ENCODE measurements around the gene POU3F3.
A peak's percentile ranks its signal among the peaks of the same experiment; 100 is the strongest.

The POU3F3 gene

GRCh38 chr2:104853534-104854497, at the start of gene POU3F3:
Gene POU3F3, plus strand, starts transcription at chr2:104854115. Its CDS starts 1,396 bp downstream, at chr2:104855511.
- DNase-seq (ENCODE audit: low read depth, low spot score), result peak; percentile 95

- no peak for DNase-seq (ENCODE audit: low read depth, low spot score)
These were observed 49.6 kb upstream of the POU3F3 start for GRCh38 chr2:104804148-104804890.

GRCh38 chr2:104812286-104812685, 41.6 kb upstream of the POU3F3 start:
- no peak for DNase-seq (ENCODE audit: low read depth, low spot score)

GRCh38 chr2:104816143-104816542, 37.8 kb upstream of the POU3F3 start:
- no peak for DNase-seq (ENCODE audit: low read depth, low spot score)

- no peak for DNase-seq (ENCODE audit: low read depth, low spot score)
These were observed 35.7 kb upstream of the POU3F3 start for GRCh38 chr2:104818264-104818663.

GRCh38 chr2:104820126-104820525, 33.8 kb upstream of the POU3F3 start:
- no peak for DNase-seq (ENCODE audit: low read depth, low spot score)

- no peak for DNase-seq (ENCODE audit: low read depth, low spot score)
These were observed 28.6 kb upstream of the POU3F3 start for GRCh38 chr2:104825124-104825865.

- DNase-seq (ENCODE audit: low read depth, low spot score), result no peak
These were observed 27.9 kb upstream of the POU3F3 start for GRCh38 chr2:104826016-104826415.

- no peak for DNase-seq (ENCODE audit: low read depth, low spot score)
These were observed 22.2 kb upstream of the POU3F3 start for GRCh38 chr2:104831742-104832141.

GRCh38 chr2:104834431-104835153, 19.3 kb upstream of the POU3F3 start:
- DNase-seq (ENCODE audit: low read depth, low spot score), result no peak

GRCh38 chr2:104836265-104836664, 17.6 kb upstream of the POU3F3 start:
- no peak for DNase-seq (ENCODE audit: low read depth, low spot score)

GRCh38 chr2:104836841-104837240, 17.1 kb upstream of the POU3F3 start:
- no peak for DNase-seq (ENCODE audit: low read depth, low spot score)

- DNase-seq (ENCODE audit: low read depth, low spot score), result no peak
These were observed 13.8 kb upstream of the POU3F3 start for GRCh38 chr2:104840156-104840555.

GRCh38 chr2:104840893-104841585, 12.9 kb upstream of the POU3F3 start:
- no peak for DNase-seq (ENCODE audit: low read depth, low spot score)

GRCh38 chr2:104841744-104842143, 12.2 kb upstream of the POU3F3 start:
- no peak for DNase-seq (ENCODE audit: low read depth, low spot score)

- DNase-seq (ENCODE audit: low read depth, low spot score), result no peak
These were observed 8.9 kb upstream of the POU3F3 start for GRCh38 chr2:104844807-104845551.

- DNase-seq (ENCODE audit: low read depth, low spot score), result no peak
These were observed 8.4 kb upstream of the POU3F3 start for GRCh38 chr2:104845552-104845931.

- DNase-seq (ENCODE audit: low read depth, low spot score), result no peak
These were observed 7.7 kb upstream of the POU3F3 start for GRCh38 chr2:104845946-104846785.
